Measurements from ENCODE around the gene KRTAP4-8.
"Not testable (repeated sequence)": the region's sequence is repeated elsewhere in the genome, so short reads cannot be mapped to it uniquely, and the experiment has no call there.

KRTAP4-8 gene

GRCh38 chr17:41064301-41064700 is 33.6 kb downstream of the KRTAP4-8 start:
- no peak for DNase-seq

GRCh38 chr17:41063449-41063848 is 34.5 kb downstream of the KRTAP4-8 start:
- DNase-seq, result no peak

- no peak for DNase-seq
Observed at GRCh38 chr17:41061964-41062363, 36.0 kb downstream of the KRTAP4-8 start.

GRCh38 chr17:41060052-41060604 is 37.8 kb downstream of the KRTAP4-8 start, which contains the start of gene KRTAP2-3:
Gene KRTAP2-3 (minus strand): TSS chr17:41060114. CDS start chr17:41060050, 64 bp downstream.
- DNase-seq, result no peak

- DNase-seq, result not testable (repeated sequence)
Observed at GRCh38 chr17:41059276-41060051, 38.5 kb downstream of the KRTAP4-8 start.

- no peak for DNase-seq
Observed at GRCh38 chr17:41058741-41059140, 39.2 kb downstream of the KRTAP4-8 start.

- no peak for DNase-seq
Observed at GRCh38 chr17:41057547-41057946, 40.4 kb downstream of the KRTAP4-8 start.

- not testable (repeated sequence) for DNase-seq
Observed at GRCh38 chr17:41055130-41055529, 42.8 kb downstream of the KRTAP4-8 start, which contains the start of gene KRTAP2-2. Gene KRTAP2-2 (minus strand): TSS chr17:41055230. CDS start chr17:41055211, 19 bp downstream.

- not testable (repeated sequence) for DNase-seq
Observed at GRCh38 chr17:41054556-41054955, 43.4 kb downstream of the KRTAP4-8 start.

- no peak for DNase-seq
Observed at GRCh38 chr17:41054025-41054424, 43.9 kb downstream of the KRTAP4-8 start.

GRCh38 chr17:41052566-41052965 is 45.4 kb downstream of the KRTAP4-8 start:
- DNase-seq, result no peak

GRCh38 chr17:41049110-41049509 is 48.8 kb downstream of the KRTAP4-8 start:
- no peak for DNase-seq

GRCh38 chr17:41048441-41048840 is 49.5 kb downstream of the KRTAP4-8 start:
- DNase-seq, result no peak

Measured in GOT3 (cell line).